DMS 273 (cell line): ENCODE data around the gene TMEM254.
"Not testable (repeated sequence)": the region's sequence is repeated elsewhere in the genome, so short reads cannot be mapped to it uniquely, and the experiment has no call there.

Experiments
- DNase-seq: peaks from one replicate; lab custom pipeline; 2025; ENCODE audit not compliant: unreplicated experiment; lab: John Stamatoyannopoulos, UW

The TMEM254 gene

GRCh38 chr10:80075781-80076180, 2.7 kb upstream of the TMEM254 start:
- no peak for DNase-seq

GRCh38 chr10:80077869-80078447, 507 bp upstream of the TMEM254 start:
- DNase-seq = no peak

- DNase-seq = no peak
Measured at GRCh38 chr10:80079312-80079719, 851 bp downstream of the TMEM254 start.

GRCh38 chr10:80081026-80081425, 2.6 kb downstream of the TMEM254 start:
- no peak for DNase-seq

GRCh38 chr10:80081801-80082750, 3.6 kb downstream of the TMEM254 start:
- no peak for DNase-seq

GRCh38 chr10:80090121-80090520, 11.7 kb downstream of the TMEM254 start:
- DNase-seq = no peak

- DNase-seq = no peak
Measured at GRCh38 chr10:80094231-80094630, 15.8 kb downstream of the TMEM254 start.

GRCh38 chr10:80098272-80098671, 19.8 kb downstream of the TMEM254 start:
- DNase-seq = not testable (repeated sequence)

GRCh38 chr10:80099295-80099694, 20.8 kb downstream of the TMEM254 start:
- not testable (repeated sequence) for DNase-seq

GRCh38 chr10:80100116-80100515, 21.7 kb downstream of the TMEM254 start:
- DNase-seq = no peak

- DNase-seq = peak; percentile 45
Measured at GRCh38 chr10:80100861-80101695, 22.6 kb downstream of the TMEM254 start.

- DNase-seq = no peak
Measured at GRCh38 chr10:80104066-80104926, 25.8 kb downstream of the TMEM254 start.

GRCh38 chr10:80108576-80109239, 30.2 kb downstream of the TMEM254 start:
- DNase-seq = peak; percentile 83

GRCh38 chr10:80110986-80111385, 32.5 kb downstream of the TMEM254 start:
- DNase-seq = no peak

GRCh38 chr10:80118669-80119068, 40.2 kb downstream of the TMEM254 start:
- DNase-seq = no peak

GRCh38 chr10:80122110-80122710, 43.7 kb downstream of the TMEM254 start:
- no peak for DNase-seq

GRCh38 chr10:80122746-80123145, 44.3 kb downstream of the TMEM254 start:
- no peak for DNase-seq

- DNase-seq = no peak
Measured at GRCh38 chr10:80126876-80127275, 48.4 kb downstream of the TMEM254 start.

GRCh38 chr10:80131499-80131901, 53.0 kb downstream of the TMEM254 start:
- no peak for DNase-seq
